B cell (primary cell): Measurements from ENCODE around the gene PAN3. TPM values are rescaled to one million over a fixed set of nuclear protein-coding genes. Genes with fewer than 3 reads are reported as not detected.

Experiments used
- ATAC-seq: fragments of 200-7000 bp; cut with Tn5 transposase; one replicate; pipeline ENCODE4 v1.10.0; 2021; ENCODE audit warnings: low read depth, mild to moderate bottlenecking, moderate number of reproducible peaks, moderate library complexity
- CTCF ChIA-PET: fragments of 350-600 bp; sonication (Branson Sonifier 250); formaldehyde crosslinking; loops from one replicate; lab custom pipeline; 2021; ENCODE audit warnings: antibody characterized with exemption, inconsistent platforms; lab: Charles Lee
- POLR2A ChIA-PET: fragments of 350-600 bp; sonication (Branson Sonifier 250); formaldehyde crosslinking; loops from one replicate; lab custom pipeline; 2021; ENCODE audit warnings: antibody characterized with exemption; lab: Charles Lee
- DNase-seq: peaks from one replicate; pipeline ENCODE4 v3.0.0; 2013
- H2AFZ ChIP-seq: 2 replicates; pipeline ENCODE4 v1.6.1; 2012; ENCODE audit warnings: mild to moderate bottlenecking, low read depth, low read length; ENCODE audit not compliant: insufficient read depth, poor library complexity, severe bottlenecking
- H3K27ac ChIP-seq, 2 donors: 1 replicate in 1 of 2; 2 replicates in 1 of 2; pipeline ENCODE4 v1.5.1; 2012 to 2013; ENCODE audit warnings: low read length in 2 of 2, mild to moderate bottlenecking in 2 of 2, moderate library complexity in 1 of 2
- H3K27me3 ChIP-seq, 4 experiments: fragments of 200-600 bp in 1 of 4; sonication (generic) in 1 of 4; replicated peaks in 1 of 4; 1 replicate in 2 of 4; 2 replicates in 2 of 4; pipeline versions ENCODE4 v1.6.1 to v1.7.0; 2013 to 2016; ENCODE audit warnings: low read length in 3 of 4, mild to moderate bottlenecking in 2 of 4, mixed read lengths in 1 of 4, moderate library complexity in 1 of 4; ENCODE audit not compliant: insufficient read depth in 4 of 4, control insufficient read depth in 3 of 4; ENCODE audit errors: control extremely low read depth in 1 of 4
- H3K36me3 ChIP-seq, 2 experiments: replicated peaks in 1 of 2; 1 replicate in 1 of 2; 2 replicates in 1 of 2; pipeline versions ENCODE4 v1.6.1 to v1.7.1; 2013; ENCODE audit warnings: low read length in 1 of 2; ENCODE audit not compliant: insufficient read depth in 2 of 2, control insufficient read depth in 1 of 2; ENCODE audit errors: control extremely low read depth in 1 of 2, extremely low read depth in 1 of 2
- H3K4me1 ChIP-seq, 2 donors: fragments of 200-600 bp in 1 of 2; sonication (generic) in 1 of 2; 1 replicate in 1 of 2; 2 replicates in 1 of 2; pipeline versions ENCODE4 v1.5.1 to v1.6.1; 2013 to 2017; ENCODE audit warnings: low read length in 2 of 2; ENCODE audit not compliant: control insufficient read depth in 2 of 2, insufficient read depth in 2 of 2
- H3K4me2 ChIP-seq: replicated peaks from 2 replicates; pipeline ENCODE3; 2012; ENCODE audit warnings: mild to moderate bottlenecking, low read depth, low read length; ENCODE audit not compliant: poor library complexity, severe bottlenecking
- H3K4me3 ChIP-seq, 5 experiments: fragments of 200-600 bp in 1 of 5; sonication (generic) in 1 of 5; 1 replicate in 3 of 5; 2 replicates in 2 of 5; pipeline versions ENCODE4 v1.5.1 to v1.7.0; 2011 to 2016; ENCODE audit warnings: low read length in 4 of 5, mild to moderate bottlenecking in 4 of 5, low read depth in 2 of 5, control low read depth in 1 of 5, moderate library complexity in 1 of 5; ENCODE audit not compliant: insufficient read depth in 1 of 5; ENCODE audit errors: control extremely low read depth in 1 of 5, extremely low read depth in 1 of 5
- H3K79me2 ChIP-seq: fragments of 200-600 bp; sonication (generic); one replicate; pipeline ENCODE4 v1.6.0; 2016; ENCODE audit warnings: low read length; ENCODE audit not compliant: control insufficient read depth, insufficient read depth
- H3K9ac ChIP-seq: fragments of 200-600 bp; sonication (generic); 2 replicates; pipeline ENCODE4 v1.6.1; 2017; ENCODE audit warnings: mild to moderate bottlenecking, low read length, moderate library complexity
- H3K9me3 ChIP-seq, 3 donors: one replicate each; pipeline versions ENCODE4 v1.6.1 to v1.7.1; 2013; ENCODE audit warnings: low read length in 2 of 3; ENCODE audit not compliant: control insufficient read depth in 2 of 3, insufficient read depth in 1 of 3; ENCODE audit errors: control extremely low read depth in 1 of 3
- H4K20me1 ChIP-seq: 2 replicates; pipeline ENCODE4 v1.6.0; 2012; ENCODE audit warnings: mild to moderate bottlenecking, low read length; ENCODE audit not compliant: insufficient read depth, control insufficient read depth, poor library complexity, severe bottlenecking
- H3K27ac Mint-ChIP-seq: one replicate; pipeline ENCODE4 v1.8.0; 2021; ENCODE audit warnings: mixed read lengths
- H3K27me3 Mint-ChIP-seq: one replicate; pipeline ENCODE4 v1.8.0; 2021; ENCODE audit warnings: mixed read lengths
- H3K4me1 Mint-ChIP-seq: one replicate; pipeline ENCODE4 v1.8.0; 2021; ENCODE audit warnings: mixed read lengths
- H3K4me3 Mint-ChIP-seq: one replicate; pipeline ENCODE4 v1.8.0; 2021; ENCODE audit warnings: mixed read lengths
- H3K9me3 Mint-ChIP-seq: one replicate; pipeline ENCODE4 v1.8.0; 2022; ENCODE audit warnings: mixed read lengths; ENCODE audit not compliant: insufficient read depth
- EZH2 ChIP-seq: IDR thresholded peaks from 2 replicates; pipeline ENCODE4 v1.6.1; 2012; ENCODE audit warnings: borderline replicate concordance, low read depth, mild to moderate bottlenecking, moderate library complexity, low read length; ENCODE audit not compliant: insufficient read depth, poor library complexity, severe bottlenecking
- WGBS: methylation state at CpG from one replicate; pipeline ENCODE4 v1.1.5; 2013; ENCODE audit warnings: missing lambda C conversion rate; ENCODE audit not compliant: insufficient coverage; 5-methylcytosine and 5-hydroxymethylcytosine counted together
- intact Hi-C: fragments of 100-400 bp; cut with micrococcal nuclease; formaldehyde crosslinking; loops from one replicate; pipeline ENCODE4 v1.10.0; 2022
- polyA plus RNA-seq: library from polyadenylated mRNA; depleted of rRNA; stranded (reverse); fragments of >200 nt; gene quantifications from 2 replicates; pipeline ENCODE4 v1.2.3, GENCODE V29; 2012
- total RNA-seq, 2 donors: library from RNA; stranded (reverse); fragments of 120-200 nt in 1 of 2; gene quantifications; 1 replicate in 1 of 2; 2 replicates in 1 of 2; pipeline versions ENCODE4 v1.2.3 to v1.2.4, GENCODE V29; 2013 to 2022
- TF ChIP-seq, protein P1 (sequence below): fragments of 200-600 bp; IDR thresholded peaks from one replicate; pipeline ENCODE4 v1.8.0; 2022; ENCODE audit warnings: antibody characterized with exemption, mild to moderate bottlenecking

The PAN3 gene
- total and polyA plus RNA-seq, 2 donors (not counting 1 experiment from before 2014, with no cell fraction given): 23.4 to 117 TPM

DNA sequence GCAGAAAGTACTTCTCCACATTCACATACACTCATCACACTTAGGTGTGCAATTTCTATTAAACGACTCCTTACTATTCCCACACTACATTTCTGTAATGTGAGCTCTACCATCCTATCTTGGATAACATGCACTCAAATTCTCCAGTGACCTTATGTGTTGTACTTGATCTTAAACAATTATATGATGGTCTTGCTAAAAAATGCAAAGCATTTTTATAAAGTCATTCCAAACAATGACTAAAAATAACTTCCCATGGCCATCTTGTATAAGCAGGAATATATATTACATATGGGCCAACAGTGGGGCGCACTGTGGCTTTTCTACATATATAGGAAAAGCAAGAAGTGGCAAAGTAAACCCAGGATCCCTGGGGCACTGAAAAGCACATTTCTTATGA is 201.1 kb downstream of the PAN3 start:
- Histone ChIP-seq H3K4me2 (no peak overlapping the region), H3K27ac (no peak overlapping the region), H3K9ac (no peak overlapping the region), H3K36me3 (peaks cover 0 to 4% of the 10 kb centered on the region in 2 experiments), H2AFZ (no peak overlapping the region), H3K79me2 (no peaks in the 10 kb centered on the region), H3K4me1 (no peaks in the 10 kb centered on the region), H3K27me3 (no peaks in the 10 kb centered on the region), H4K20me1 (no peaks in the 10 kb centered on the region), H3K9me3 (no peaks in the 10 kb centered on the region), H3K4me3 (no peak overlapping the region)
- WGBS: 80% methylated on average over 1 of the region's 2 CpGs
- H3K27ac Mint-ChIP-seq: no peak overlapping the region
- intact Hi-C loops: no loop called here
- ChIA-PET CTCF (no interaction called here), POLR2A (no interaction called here)
- H3K4me1 Mint-ChIP-seq: no peaks in the 10 kb centered on the region
- H3K4me3 Mint-ChIP-seq: no peak overlapping the region
- no peak for ATAC-seq
- H3K9me3 Mint-ChIP-seq: no peaks in the 10 kb centered on the region
- no peaks in the 10 kb centered on the region for H3K27me3 Mint-ChIP-seq
- no peak for TF ChIP-seq EZH2
- TF ChIP-seq, protein P1, sequence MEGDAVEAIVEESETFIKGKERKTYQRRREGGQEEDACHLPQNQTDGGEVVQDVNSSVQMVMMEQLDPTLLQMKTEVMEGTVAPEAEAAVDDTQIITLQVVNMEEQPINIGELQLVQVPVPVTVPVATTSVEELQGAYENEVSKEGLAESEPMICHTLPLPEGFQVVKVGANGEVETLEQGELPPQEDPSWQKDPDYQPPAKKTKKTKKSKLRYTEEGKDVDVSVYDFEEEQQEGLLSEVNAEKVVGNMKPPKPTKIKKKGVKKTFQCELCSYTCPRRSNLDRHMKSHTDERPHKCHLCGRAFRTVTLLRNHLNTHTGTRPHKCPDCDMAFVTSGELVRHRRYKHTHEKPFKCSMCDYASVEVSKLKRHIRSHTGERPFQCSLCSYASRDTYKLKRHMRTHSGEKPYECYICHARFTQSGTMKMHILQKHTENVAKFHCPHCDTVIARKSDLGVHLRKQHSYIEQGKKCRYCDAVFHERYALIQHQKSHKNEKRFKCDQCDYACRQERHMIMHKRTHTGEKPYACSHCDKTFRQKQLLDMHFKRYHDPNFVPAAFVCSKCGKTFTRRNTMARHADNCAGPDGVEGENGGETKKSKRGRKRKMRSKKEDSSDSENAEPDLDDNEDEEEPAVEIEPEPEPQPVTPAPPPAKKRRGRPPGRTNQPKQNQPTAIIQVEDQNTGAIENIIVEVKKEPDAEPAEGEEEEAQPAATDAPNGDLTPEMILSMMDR: no peak
- DNase-seq: no peak

DNA sequence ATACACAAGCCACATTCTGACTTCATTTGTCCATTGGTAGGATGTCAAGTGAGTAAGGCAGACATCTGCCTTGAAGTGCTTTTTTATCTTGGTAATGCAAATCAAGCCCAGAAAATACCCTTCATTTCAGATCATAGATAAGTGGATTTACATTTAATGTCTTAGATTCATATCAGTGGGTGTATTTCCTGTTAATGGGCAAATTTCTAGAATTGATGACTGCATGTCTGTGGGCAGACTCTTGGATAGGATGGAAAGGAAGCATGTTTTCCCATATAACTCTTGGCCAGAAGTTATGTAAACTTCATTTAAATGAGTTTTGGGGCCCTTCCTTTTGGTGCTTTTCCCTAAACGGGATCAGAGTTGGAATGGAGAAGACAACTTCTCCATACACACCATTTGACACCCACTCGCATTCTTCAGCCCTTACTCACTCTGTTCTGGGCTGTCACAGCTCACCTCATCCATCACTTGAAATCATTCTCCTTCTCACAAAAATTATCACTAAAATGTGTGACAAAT is 202.0 kb downstream of the PAN3 start:
- no peaks in the 10 kb centered on the region for H3K27me3 ChIP-seq
- Mint-ChIP-seq H3K4me3 (no peak overlapping the region), H3K4me1 (no peaks in the 10 kb centered on the region), H3K27me3 (peaks cover 4% of the 10 kb centered on the region), H3K9me3 (no peaks in the 10 kb centered on the region), H3K27ac (no peak overlapping the region)
- H4K20me1 ChIP-seq: no peaks in the 10 kb centered on the region
- TF ChIP-seq EZH2: no peak
- TF ChIP-seq, protein P1: no peak
- ATAC-seq (no peak), DNase-seq (no peak)
- H2AFZ ChIP-seq: no peak overlapping the region
- H3K27ac ChIP-seq: no peak overlapping the region
- WGBS: 78% methylated on average over 1 of the region's 2 CpGs
- no peak overlapping the region for H3K9ac ChIP-seq
- no peaks in the 10 kb centered on the region for H3K4me1 ChIP-seq
- ChIA-PET CTCF (interaction anchor here (0.6 to 1.4 kb wide), 2 partner anchors 16 to 64 kb away, joined by 3 read pairs; no protein-coding TSS in a partner anchor), POLR2A (no interaction called here)
- H3K4me2 ChIP-seq: no peak overlapping the region
- intact Hi-C loops: no loop called here
- H3K4me3 ChIP-seq: no peak overlapping the region
- no peaks in the 10 kb centered on the region for H3K9me3 ChIP-seq
- H3K36me3 ChIP-seq: peaks cover 0 to 4% of the 10 kb centered on the region in 2 experiments
- H3K79me2 ChIP-seq: no peaks in the 10 kb centered on the region
